Activated CD4-positive, alpha-beta T cell treated with anti-CD3 and anti-CD28 coated beads, Interleukin-2, amount 10 ng/mL, durations not matched to agents 24 days and 14 days (primary cell): ENCODE results near the gene KIAA0408. TPM values are rescaled to one million over a fixed set of nuclear protein-coding genes. Genes with fewer than 3 reads are reported as not detected.
"Not testable (repeated sequence)": the region's sequence is repeated elsewhere in the genome, so short reads cannot be mapped to it uniquely, and the experiment has no call there.

Experiments used
- DNase-seq: peaks from one replicate; pipeline ENCODE4 v3.0.0; 2022
- H3K27ac Mint-ChIP-seq: one replicate; pipeline ENCODE4 v1.8.0; 2022; ENCODE audit warnings: mild to moderate bottlenecking, mixed read lengths
- H3K27me3 Mint-ChIP-seq: one replicate; pipeline ENCODE4 v1.8.0; 2022; ENCODE audit warnings: mixed read lengths
- H3K36me3 Mint-ChIP-seq: one replicate; pipeline ENCODE4 v1.8.0; 2022; ENCODE audit warnings: low read depth, mild to moderate bottlenecking, mixed read lengths
- H3K4me1 Mint-ChIP-seq: one replicate; pipeline ENCODE4 v1.8.0; 2021; ENCODE audit warnings: mixed read lengths
- H3K4me3 Mint-ChIP-seq: one replicate; pipeline ENCODE4 v1.8.0; 2022; ENCODE audit warnings: mild to moderate bottlenecking, moderate library complexity, mixed read lengths
- H3K9me3 Mint-ChIP-seq: one replicate; pipeline ENCODE4 v1.8.0; 2021; ENCODE audit warnings: mixed read lengths
- intact Hi-C: fragments of 100-400 bp; cut with micrococcal nuclease; formaldehyde crosslinking; loops from one replicate; pipeline ENCODE4 v1.15.1; 2023
- total RNA-seq: library from RNA; stranded (reverse); gene quantifications from 2 replicates; pipeline ENCODE4 v1.2.3, GENCODE V29; 2022

The KIAA0408 gene
- total RNA-seq, 1 donor from 2014 or later, result 8.2 TPM

- DNase-seq, result peak; percentile 92
- Mint-ChIP-seq H3K9me3 (no peaks in the 10 kb centered on the region), H3K4me3 (peak overlapping the region; percentile 51), H3K36me3 (no peaks in the 10 kb centered on the region), H3K27ac (peak overlapping the region; percentile 86), H3K4me1 (peaks cover 12% of the 10 kb centered on the region), H3K27me3 (no peaks in the 10 kb centered on the region)
- intact Hi-C loops, result loop anchor here (1.0 to 2.0 kb wide), 5 partner anchors 64 to 552 kb away; partner anchors contain the start of gene ECHDC1
Measured at GRCh38 chr6:127420556-127420955, 38.6 kb downstream of the KIAA0408 start.

- no peaks in the 10 kb centered on the region for H3K36me3 Mint-ChIP-seq
- H3K9me3 Mint-ChIP-seq, result no peaks in the 10 kb centered on the region
- intact Hi-C loops, result no loop called here
- DNase-seq, result no peak
- no peaks in the 10 kb centered on the region for H3K4me1 Mint-ChIP-seq
- no peak overlapping the region for H3K4me3 Mint-ChIP-seq
- no peaks in the 10 kb centered on the region for H3K27me3 Mint-ChIP-seq
- no peak overlapping the region for H3K27ac Mint-ChIP-seq
Measured at GRCh38 chr6:127415096-127415495, 44.1 kb downstream of the KIAA0408 start.

GRCh38 chr6:127413123-127413522, 46.1 kb downstream of the KIAA0408 start:
- H3K4me1 Mint-ChIP-seq, H3K36me3 Mint-ChIP-seq, H3K4me3 Mint-ChIP-seq, intact Hi-C loops, H3K27ac Mint-ChIP-seq, H3K27me3 Mint-ChIP-seq, H3K9me3 Mint-ChIP-seq, DNase-seq: not testable (repeated sequence)

DNA sequence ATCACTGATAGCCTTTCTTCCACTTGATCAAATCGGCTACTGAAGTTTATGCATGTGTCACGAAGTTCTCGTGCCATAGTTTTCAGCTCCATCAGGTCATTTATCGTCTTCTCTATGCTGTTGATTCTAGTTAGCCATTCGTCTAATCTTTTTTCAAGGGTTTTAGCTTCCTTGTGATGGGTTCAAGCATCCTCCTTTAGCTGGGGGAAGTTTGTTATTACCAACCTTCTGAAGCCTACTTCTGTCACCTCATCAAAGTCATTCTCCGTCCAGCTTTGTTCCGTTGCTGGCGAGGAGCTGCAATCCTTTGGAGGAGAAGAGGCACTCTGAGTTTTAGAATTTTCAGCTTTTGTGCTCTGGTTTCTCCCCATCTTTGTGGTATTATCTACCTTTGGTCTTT, 47.2 kb downstream of the KIAA0408 start:
- intact Hi-C loops, H3K27ac Mint-ChIP-seq, H3K4me3 Mint-ChIP-seq, H3K4me1 Mint-ChIP-seq, H3K9me3 Mint-ChIP-seq, H3K27me3 Mint-ChIP-seq, DNase-seq, H3K36me3 Mint-ChIP-seq: not testable (repeated sequence)

Other genes starting within 250 kb of the KIAA0408 start
- gene RNF146, start 192.5 kb downstream of the KIAA0408 start, total RNA-seq, result 16.7 and 18.4 TPM in 2 replicates
- gene ECHDC1, start 115.8 kb downstream of the KIAA0408 start, total RNA-seq, result 60.2 and 63.1 TPM in 2 replicates
- gene C6orf58, start 117.8 kb upstream of the KIAA0408 start, total RNA-seq, result not detected in 2 replicates